ENCODE results near the gene JMJD8. TPM values are rescaled to one million over a fixed set of nuclear protein-coding genes. Genes with fewer than 3 reads are reported as not detected.
A peak's percentile ranks its signal among the peaks of the same experiment; 100 is the strongest.

Gene JMJD8
- total RNA-seq: 48.0 and 48.5 TPM in 2 replicates

GRCh38 chr16:684071-684794, at the start of gene JMJD8:
JMJD8 (minus strand) TSS chr16:684334; CDS start chr16:684319, 15 bp downstream.
- peaks cover 47% of the 10 kb centered on the region for H3K79me2 ChIP-seq (ENCODE audit: insufficient read depth, low read length)
- H3K4me1 ChIP-seq (ENCODE audit: insufficient read depth, low read length): peaks cover 26% of the 10 kb centered on the region
- no peak for TF ChIP-seq CTCF (IDR thresholded peaks at IDR 0.05; ENCODE audit: extremely low read depth, low read depth, low read length)
- H3K27ac ChIP-seq (ENCODE audit: low read depth, low read length): peak within 1 kb of the TSS; percentile 65
- H3K9me3 ChIP-seq (ENCODE audit: low read depth, low read length): no peaks in the 10 kb centered on the region
- peaks cover 29% of the 10 kb centered on the region for H4K20me1 ChIP-seq (ENCODE audit: insufficient read depth, low read length)
- DNase-seq (ENCODE audit: insufficient read length, low spot score, missing footprints): peak; percentile 100
- H2AFZ ChIP-seq (ENCODE audit: low read length): peak within 1 kb of the TSS; percentile 56
- peak within 1 kb of the TSS; percentile 76 for H3K4me3 ChIP-seq (ENCODE audit: insufficient read depth, low read length)
- peak within 1 kb of the TSS; percentile 86 for H3K4me2 ChIP-seq (ENCODE audit: insufficient read depth, low read length)
- peaks cover 23% of the 10 kb centered on the region for H3K36me3 ChIP-seq (ENCODE audit: insufficient read depth, low read length)
- H3K27me3 ChIP-seq (ENCODE audit: insufficient read depth, low read length): no peaks in the 10 kb centered on the region

- H3K27ac ChIP-seq (ENCODE audit: low read depth, low read length): no peak overlapping the region
- H3K4me2 ChIP-seq (ENCODE audit: insufficient read depth, low read length): no peak overlapping the region
- peaks cover 26% of the 10 kb centered on the region for H3K36me3 ChIP-seq (ENCODE audit: insufficient read depth, low read length)
- no peak overlapping the region for H3K4me3 ChIP-seq (ENCODE audit: insufficient read depth, low read length)
- H3K79me2 ChIP-seq (ENCODE audit: insufficient read depth, low read length): no peaks in the 10 kb centered on the region
- TF ChIP-seq CTCF (IDR thresholded peaks at IDR 0.05; ENCODE audit: extremely low read depth, low read depth, low read length): peak; percentile 19
- H4K20me1 ChIP-seq (ENCODE audit: insufficient read depth, low read length): peaks cover 4% of the 10 kb centered on the region
- H3K27me3 ChIP-seq (ENCODE audit: insufficient read depth, low read length): no peaks in the 10 kb centered on the region
- no peaks in the 10 kb centered on the region for H3K9me3 ChIP-seq (ENCODE audit: low read depth, low read length)
- no peak for DNase-seq (ENCODE audit: insufficient read length, low spot score, missing footprints)
- H2AFZ ChIP-seq (ENCODE audit: low read length): no peak overlapping the region
- no peaks in the 10 kb centered on the region for H3K4me1 ChIP-seq (ENCODE audit: insufficient read depth, low read length)
Measured at GRCh38 chr16:733382-734207, 49.5 kb upstream of the JMJD8 start.

- H3K36me3 ChIP-seq (ENCODE audit: insufficient read depth, low read length): peaks cover 26% of the 10 kb centered on the region
- TF ChIP-seq CTCF (IDR thresholded peaks at IDR 0.05; ENCODE audit: extremely low read depth, low read depth, low read length): no peak
- H3K4me2 ChIP-seq (ENCODE audit: insufficient read depth, low read length): no peak overlapping the region
- H4K20me1 ChIP-seq (ENCODE audit: insufficient read depth, low read length): peaks cover 4% of the 10 kb centered on the region
- no peaks in the 10 kb centered on the region for H3K4me1 ChIP-seq (ENCODE audit: insufficient read depth, low read length)
- no peaks in the 10 kb centered on the region for H3K9me3 ChIP-seq (ENCODE audit: low read depth, low read length)
- no peak overlapping the region for H2AFZ ChIP-seq (ENCODE audit: low read length)
- H3K4me3 ChIP-seq (ENCODE audit: insufficient read depth, low read length): no peak overlapping the region
- no peak overlapping the region for H3K27ac ChIP-seq (ENCODE audit: low read depth, low read length)
- no peaks in the 10 kb centered on the region for H3K79me2 ChIP-seq (ENCODE audit: insufficient read depth, low read length)
- DNase-seq (ENCODE audit: insufficient read length, low spot score, missing footprints): peak; percentile 79
- H3K27me3 ChIP-seq (ENCODE audit: insufficient read depth, low read length): no peaks in the 10 kb centered on the region
Measured at GRCh38 chr16:732936-733335, 48.8 kb upstream of the JMJD8 start.

GRCh38 chr16:732332-732731, 48.2 kb upstream of the JMJD8 start:
- H3K4me1 ChIP-seq (ENCODE audit: insufficient read depth, low read length): peaks cover 2% of the 10 kb centered on the region
- peaks cover 24% of the 10 kb centered on the region for H3K36me3 ChIP-seq (ENCODE audit: insufficient read depth, low read length)
- no peak for TF ChIP-seq CTCF (IDR thresholded peaks at IDR 0.05; ENCODE audit: extremely low read depth, low read depth, low read length)
- H3K79me2 ChIP-seq (ENCODE audit: insufficient read depth, low read length): no peaks in the 10 kb centered on the region
- H3K4me2 ChIP-seq (ENCODE audit: insufficient read depth, low read length): no peak overlapping the region
- no peaks in the 10 kb centered on the region for H3K27me3 ChIP-seq (ENCODE audit: insufficient read depth, low read length)
- no peak overlapping the region for H3K27ac ChIP-seq (ENCODE audit: low read depth, low read length)
- H2AFZ ChIP-seq (ENCODE audit: low read length): no peak overlapping the region
- no peaks in the 10 kb centered on the region for H3K9me3 ChIP-seq (ENCODE audit: low read depth, low read length)
- H4K20me1 ChIP-seq (ENCODE audit: insufficient read depth, low read length): peaks cover 4% of the 10 kb centered on the region
- DNase-seq (ENCODE audit: insufficient read length, low spot score, missing footprints): no peak
- no peak overlapping the region for H3K4me3 ChIP-seq (ENCODE audit: insufficient read depth, low read length)
